Muscle layer of duodenum (tissue), 2 donors: ENCODE results near the gene OR13C3.
"Not testable (repeated sequence)": the region's sequence is repeated elsewhere in the genome, so short reads cannot be mapped to it uniquely, and the experiment has no call there.

Experiments
- H3K27ac ChIP-seq: one replicate; pipeline ENCODE4 v1.7.0; 2013; ENCODE audit warnings: mild to moderate bottlenecking, low read length
- H3K27me3 ChIP-seq: one replicate; pipeline ENCODE4 v1.7.0; 2013; ENCODE audit warnings: low read depth, mild to moderate bottlenecking, control low read depth, low read length
- H3K36me3 ChIP-seq, 2 donors: one replicate each; pipeline ENCODE4 v1.7.0; 2013; ENCODE audit warnings: low read length in 2 of 2, control low read depth in 1 of 2, mild to moderate bottlenecking in 1 of 2; ENCODE audit not compliant: insufficient read depth in 2 of 2, control insufficient read depth in 1 of 2
- H3K4me1 ChIP-seq, 2 donors: one replicate each; pipeline ENCODE4 v1.7.0; 2013; ENCODE audit warnings: low read length in 2 of 2, mild to moderate bottlenecking in 2 of 2, control low read depth in 1 of 2, moderate library complexity in 1 of 2; ENCODE audit not compliant: insufficient read depth in 2 of 2, control insufficient read depth in 1 of 2
- H3K4me3 ChIP-seq, 2 donors: one replicate each; pipeline ENCODE4 v1.7.0; 2013; ENCODE audit warnings: low read length in 2 of 2, low read depth in 1 of 2, mild to moderate bottlenecking in 1 of 2
- H3K9me3 ChIP-seq, 2 donors: one replicate each; pipeline ENCODE4 v1.7.0; 2013; ENCODE audit warnings: low read length in 2 of 2, control low read depth in 1 of 2, mild to moderate bottlenecking in 1 of 2; ENCODE audit not compliant: control insufficient read depth in 1 of 2
- donor health status: healthy.

Gene OR13C3

GRCh38 chr9:104527109-104527508 is 9.5 kb downstream of the OR13C3 start, which contains the start of gene OR13C4:
OR13C4 (minus strand) TSS chr9:104527209; CDS start chr9:104527209, 0 bp downstream.
- H3K27ac ChIP-seq: no peak within 1 kb of the TSS
- no peaks in the 10 kb centered on the region for H3K36me3 ChIP-seq
- H3K4me3 ChIP-seq: no peak within 1 kb of the TSS
- H3K4me1 ChIP-seq: no peaks in the 10 kb centered on the region
- H3K27me3 ChIP-seq: no peaks in the 10 kb centered on the region
- H3K9me3 ChIP-seq: no peaks in the 10 kb centered on the region

DNA sequence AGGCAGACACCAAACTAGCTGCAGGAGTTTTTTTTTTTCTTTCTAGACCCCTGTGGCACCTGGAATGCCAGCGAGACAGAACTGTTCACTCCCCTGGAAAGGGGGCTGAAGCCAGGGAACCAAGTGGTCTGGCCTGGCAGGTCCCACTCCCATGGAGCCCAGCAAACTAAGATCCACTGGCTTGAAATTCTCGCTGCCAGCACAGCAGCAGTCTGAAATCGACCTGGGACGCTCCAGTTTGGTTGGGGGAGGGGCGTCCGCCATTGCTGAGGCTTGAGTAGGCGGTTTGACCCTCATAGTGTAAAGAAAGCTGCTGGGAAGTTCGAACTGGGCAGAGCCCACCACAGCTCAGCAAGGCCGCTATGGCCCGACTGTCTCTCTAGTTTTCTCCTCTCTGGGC is 16.4 kb downstream of the OR13C3 start:
- H3K9me3 ChIP-seq, H3K4me1 ChIP-seq, H3K4me3 ChIP-seq, H3K27me3 ChIP-seq, H3K27ac ChIP-seq, H3K36me3 ChIP-seq: not testable (repeated sequence)

GRCh38 chr9:104514901-104515300 is 21.8 kb downstream of the OR13C3 start:
- Histone ChIP-seq H3K36me3 (no peaks in the 10 kb centered on the region), H3K9me3 (peaks cover 0 to 2% of the 10 kb centered on the region in 2 donors), H3K4me1 (no peaks in the 10 kb centered on the region), H3K27ac (no peak overlapping the region), H3K4me3 (no peak overlapping the region), H3K27me3 (no peaks in the 10 kb centered on the region)

- Histone ChIP-seq H3K27me3 (no peaks in the 10 kb centered on the region), H3K4me3 (no peak overlapping the region), H3K27ac (no peak overlapping the region), H3K36me3 (no peaks in the 10 kb centered on the region), H3K9me3 (peaks cover 0 to 2% of the 10 kb centered on the region in 2 donors), H3K4me1 (no peaks in the 10 kb centered on the region)
Measured at GRCh38 chr9:104506565-104506964, 30.1 kb downstream of the OR13C3 start.

GRCh38 chr9:104503963-104504362 is 32.7 kb downstream of the OR13C3 start, which contains the start of gene OR13F1:
OR13F1 (plus strand) TSS chr9:104504263; CDS start chr9:104504263, 0 bp downstream.
- H3K9me3 ChIP-seq: no peaks in the 10 kb centered on the region
- H3K27me3 ChIP-seq: no peaks in the 10 kb centered on the region
- no peaks in the 10 kb centered on the region for H3K36me3 ChIP-seq
- H3K27ac ChIP-seq: no peak within 1 kb of the TSS
- H3K4me1 ChIP-seq: no peaks in the 10 kb centered on the region
- H3K4me3 ChIP-seq: no peak within 1 kb of the TSS

- H3K27me3 ChIP-seq: no peaks in the 10 kb centered on the region
- H3K9me3 ChIP-seq: no peaks in the 10 kb centered on the region
- no peaks in the 10 kb centered on the region for H3K4me1 ChIP-seq
- H3K36me3 ChIP-seq: no peaks in the 10 kb centered on the region
- H3K4me3 ChIP-seq: no peak overlapping the region
- H3K27ac ChIP-seq: no peak overlapping the region
Measured at GRCh38 chr9:104503440-104503839, 33.2 kb downstream of the OR13C3 start.

DNA sequence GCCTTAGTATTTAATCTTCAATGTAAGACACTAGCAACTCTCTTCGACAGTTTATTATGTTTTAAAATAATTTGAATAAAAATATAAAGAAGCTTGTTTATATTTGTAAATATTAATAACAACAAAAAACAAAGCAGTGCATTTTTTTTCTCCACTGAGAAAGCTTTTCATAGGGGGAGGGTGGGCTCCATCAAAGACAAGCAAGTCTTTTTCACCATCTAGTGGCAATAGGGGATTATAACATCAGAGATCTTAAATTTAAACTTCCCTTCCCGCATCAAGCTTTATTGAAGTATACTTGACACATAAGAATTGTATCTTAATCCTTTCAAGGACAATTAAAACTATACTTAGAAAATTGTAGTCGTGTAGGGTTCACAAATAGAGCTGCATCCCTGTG is 41.8 kb downstream of the OR13C3 start:
- Histone ChIP-seq H3K4me1 (no peaks in the 10 kb centered on the region), H3K27me3 (no peaks in the 10 kb centered on the region), H3K9me3 (no peaks in the 10 kb centered on the region), H3K36me3 (no peaks in the 10 kb centered on the region), H3K27ac (no peak overlapping the region), H3K4me3 (no peak overlapping the region)
